Fibroblast of pulmonary artery (primary cell): Measurements from ENCODE around the gene PTPRT.

Source experiments
- DNase-seq: peaks from one replicate; pipeline ENCODE4 v3.0.0-alpha.2; 2010; ENCODE audit warnings: low read depth
- H3K4me3 ChIP-seq: replicated peaks from 2 replicates; pipeline ENCODE4 v1.5.1; 2011; ENCODE audit warnings: low read depth, mild to moderate bottlenecking, control low read depth, low read length, moderate library complexity
- TF ChIP-seq, protein P1 (sequence below): IDR thresholded peaks from 2 replicates; pipeline ENCODE4 v1.5.1; 2011; ENCODE audit warnings: mild to moderate bottlenecking, control low read depth, low read length, inconsistent platforms; ENCODE audit errors: missing control alignments

PTPRT gene

DNA sequence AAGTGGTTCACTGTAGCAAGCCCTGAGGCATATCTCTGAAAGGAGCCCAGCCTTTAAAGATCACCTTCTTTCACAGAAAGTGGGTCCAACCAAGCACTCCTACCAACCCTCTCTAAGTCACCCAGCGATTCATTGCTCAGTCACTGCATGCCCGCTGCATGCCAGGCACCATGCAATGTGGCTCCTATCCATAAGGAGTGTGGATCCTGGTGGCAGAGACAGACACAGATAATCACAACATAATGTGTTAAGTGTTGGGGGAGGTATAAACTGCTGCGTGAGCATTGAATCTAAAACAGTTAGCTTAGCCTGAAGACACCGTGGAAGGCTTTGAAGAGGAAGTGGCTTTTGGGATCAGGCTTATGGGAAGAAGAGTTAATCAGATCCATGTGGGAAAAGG lies 659.5 kb downstream of the PTPRT start:
- DNase-seq: no peak
- TF ChIP-seq, protein P1, sequence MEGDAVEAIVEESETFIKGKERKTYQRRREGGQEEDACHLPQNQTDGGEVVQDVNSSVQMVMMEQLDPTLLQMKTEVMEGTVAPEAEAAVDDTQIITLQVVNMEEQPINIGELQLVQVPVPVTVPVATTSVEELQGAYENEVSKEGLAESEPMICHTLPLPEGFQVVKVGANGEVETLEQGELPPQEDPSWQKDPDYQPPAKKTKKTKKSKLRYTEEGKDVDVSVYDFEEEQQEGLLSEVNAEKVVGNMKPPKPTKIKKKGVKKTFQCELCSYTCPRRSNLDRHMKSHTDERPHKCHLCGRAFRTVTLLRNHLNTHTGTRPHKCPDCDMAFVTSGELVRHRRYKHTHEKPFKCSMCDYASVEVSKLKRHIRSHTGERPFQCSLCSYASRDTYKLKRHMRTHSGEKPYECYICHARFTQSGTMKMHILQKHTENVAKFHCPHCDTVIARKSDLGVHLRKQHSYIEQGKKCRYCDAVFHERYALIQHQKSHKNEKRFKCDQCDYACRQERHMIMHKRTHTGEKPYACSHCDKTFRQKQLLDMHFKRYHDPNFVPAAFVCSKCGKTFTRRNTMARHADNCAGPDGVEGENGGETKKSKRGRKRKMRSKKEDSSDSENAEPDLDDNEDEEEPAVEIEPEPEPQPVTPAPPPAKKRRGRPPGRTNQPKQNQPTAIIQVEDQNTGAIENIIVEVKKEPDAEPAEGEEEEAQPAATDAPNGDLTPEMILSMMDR: no peak
- H3K4me3 ChIP-seq: no peak overlapping the region

DNA sequence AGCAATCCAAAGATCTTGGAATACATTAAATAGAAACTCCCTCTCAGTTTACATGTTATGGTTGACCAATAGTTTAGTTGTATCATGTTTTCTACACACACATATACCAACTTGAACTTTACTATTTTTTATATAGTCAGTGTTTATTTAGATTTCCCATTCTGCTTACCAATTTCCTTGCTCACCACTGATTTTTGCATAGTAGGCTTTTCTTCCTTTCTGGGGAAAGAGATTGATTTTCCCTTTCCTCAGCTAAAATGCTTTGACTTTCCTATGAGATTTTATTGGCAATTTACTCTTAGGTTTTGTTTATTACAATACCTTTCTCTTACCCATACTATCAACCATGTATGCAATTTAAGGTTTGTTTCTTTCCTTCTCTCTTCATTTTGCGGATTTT lies 665.6 kb downstream of the PTPRT start:
- no peak overlapping the region for H3K4me3 ChIP-seq
- DNase-seq: no peak
- TF ChIP-seq, protein P1: no peak

DNA sequence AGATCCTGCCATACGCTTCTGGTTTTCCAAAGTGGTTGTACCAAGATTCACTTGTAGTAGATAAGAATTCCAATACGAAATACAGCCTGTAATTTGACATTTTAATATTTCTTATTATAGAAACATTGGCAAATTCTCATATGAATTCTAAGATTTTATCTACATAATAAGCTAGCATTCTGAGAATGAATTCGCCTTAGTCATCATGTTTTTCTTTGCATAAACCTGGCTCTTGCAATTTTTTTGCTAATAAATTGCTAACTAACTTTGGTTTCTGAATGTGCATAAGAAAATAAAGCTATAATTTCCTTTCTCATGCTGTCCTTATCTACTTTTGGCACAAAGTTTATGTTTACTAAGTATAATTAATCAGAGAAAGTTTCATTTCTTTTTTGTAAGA lies 673.0 kb downstream of the PTPRT start:
- H3K4me3 ChIP-seq: no peak overlapping the region
- TF ChIP-seq, protein P1: no peak

DNA sequence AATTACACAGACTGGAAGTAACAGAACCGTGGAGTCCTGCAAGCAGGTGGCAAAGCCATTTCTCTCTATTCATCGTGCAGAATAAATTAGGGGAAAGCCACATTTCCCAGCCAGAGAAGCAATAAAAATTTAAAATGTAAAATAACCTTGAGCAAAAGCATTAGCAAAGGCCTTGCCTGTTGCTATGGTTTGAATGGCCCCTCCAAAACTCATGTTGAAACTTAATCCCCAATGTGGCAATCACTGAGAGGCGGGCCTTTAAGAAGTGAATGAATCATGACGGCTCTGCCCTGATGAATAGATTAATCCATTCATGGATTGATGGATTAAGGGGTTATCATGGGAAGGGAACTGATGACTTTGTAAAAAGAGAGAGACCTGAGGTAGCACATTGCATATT lies 679.0 kb downstream of the PTPRT start:
- H3K4me3 ChIP-seq: no peak overlapping the region
- TF ChIP-seq, protein P1: no peak
- no peak for DNase-seq

More for the DNA sequence above, 673.0 kb downstream of the PTPRT start:
- DNase-seq: no peak

DNA sequence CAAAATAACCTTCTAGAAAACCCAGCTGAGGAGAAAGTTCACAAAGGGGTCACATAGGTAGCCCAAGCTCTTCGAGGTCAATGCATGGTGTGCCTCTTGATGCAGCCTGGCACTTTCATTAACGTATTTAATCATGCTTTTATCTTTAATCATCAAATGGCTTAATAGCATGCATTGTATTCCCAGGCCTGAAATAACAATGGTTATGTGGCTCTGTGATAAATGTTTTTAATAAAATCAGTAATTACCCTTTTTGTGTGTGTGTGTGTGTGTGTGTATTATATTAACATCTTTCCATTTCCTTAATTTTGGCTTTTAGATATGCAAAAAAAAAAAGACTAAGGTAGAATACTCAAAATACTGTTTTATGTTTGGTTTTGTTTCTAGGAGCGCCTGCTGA lies 681.8 kb downstream of the PTPRT start:
- no peak overlapping the region for H3K4me3 ChIP-seq
- TF ChIP-seq, protein P1: no peak
- DNase-seq: no peak

DNA sequence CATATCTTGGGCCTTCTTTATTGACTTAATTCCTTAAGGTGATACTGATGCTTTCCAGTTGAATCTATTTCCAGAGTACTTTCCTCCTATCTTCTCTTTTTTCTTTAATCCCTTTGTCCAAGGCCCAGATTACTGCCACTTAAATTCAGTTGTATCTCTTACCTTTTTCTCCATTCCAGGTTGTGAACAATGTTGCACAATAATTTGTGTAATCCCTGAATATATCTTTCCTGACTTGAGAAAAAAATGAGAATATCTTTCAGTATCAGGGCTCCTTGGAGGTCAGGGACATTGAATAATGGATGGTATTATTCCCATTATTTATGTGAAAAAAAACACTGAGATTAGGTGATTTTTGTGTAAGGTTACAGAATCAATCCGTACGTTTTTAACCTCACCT lies 683.3 kb downstream of the PTPRT start:
- H3K4me3 ChIP-seq: no peak overlapping the region
- no peak for DNase-seq
- TF ChIP-seq, protein P1: no peak

DNA sequence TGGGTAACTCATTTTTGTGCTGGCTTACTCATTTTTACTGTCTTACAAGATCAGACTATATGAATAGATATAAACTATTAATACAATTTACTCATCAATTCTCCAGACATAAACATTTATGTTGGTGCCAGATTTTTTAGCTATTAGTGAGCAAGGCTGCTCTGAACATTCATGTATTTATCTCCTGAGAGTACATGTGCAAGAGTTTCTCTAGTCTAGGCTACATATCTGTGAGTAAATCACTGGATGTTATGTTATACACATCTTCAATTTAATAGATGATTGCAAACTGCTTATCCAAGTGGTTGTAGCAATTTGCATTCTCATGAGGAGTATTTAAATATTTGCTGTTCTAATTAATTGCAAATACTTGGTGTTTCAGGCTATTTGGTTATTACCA lies 687.1 kb downstream of the PTPRT start:
- TF ChIP-seq, protein P1: no peak
- no peak overlapping the region for H3K4me3 ChIP-seq
- no peak for DNase-seq
